IMR-90 (cell line): ENCODE data around the gene RASD2. TPM values are rescaled to one million over a fixed set of nuclear protein-coding genes. Genes with fewer than 3 reads are reported as not detected.

Source experiments
- ATAC-seq: fragments of 200-7000 bp; cut with Tn5 transposase; 2 replicates; pipeline ENCODE4 v1.9.1; 2020; ENCODE audit warnings: low read depth, mild to moderate bottlenecking, moderate library complexity
- BruUV-seq: library from RNA; stranded (reverse); fragments of 400-500 nt; replicated peaks from 2 replicates; lab custom pipeline; 2021; lab: Mats Ljungman, UMichigan
- CTCF ChIA-PET: fragments of 300-600 bp; formaldehyde crosslinking; extraction: SDS; loops from one replicate; lab custom pipeline; 2021; ENCODE audit warnings: antibody characterized with exemption; lab: Yijun Ruan, JAX
- POLR2A ChIA-PET: fragments of 300-600 bp; sonication (Branson Sonifier 250); formaldehyde crosslinking; loops from one replicate; lab custom pipeline; 2022; ENCODE audit warnings: antibody characterized with exemption; ENCODE audit not compliant: unreplicated experiment; lab: Charles Lee
- DNase-seq: peaks from one replicate; pipeline ENCODE4 v3.0.0; 2013
- H2AFZ ChIP-seq: replicated peaks from 2 replicates; pipeline ENCODE3; 2013; ENCODE audit warnings: low read length, mild to moderate bottlenecking; ENCODE audit not compliant: poor library complexity
- H2AK5ac ChIP-seq: 2 replicates; pipeline ENCODE4 v1.6.1; 2013; ENCODE audit warnings: low read depth, low read length, inconsistent platforms
- H2AK9ac ChIP-seq: replicated peaks from 2 replicates; pipeline ENCODE3; 2013; ENCODE audit warnings: mild to moderate bottlenecking, low read depth, low read length, moderate library complexity; ENCODE audit not compliant: poor library complexity
- H2BK120ac ChIP-seq: 2 replicates; pipeline ENCODE4 v1.6.1; 2013; ENCODE audit warnings: low read depth, low read length, inconsistent platforms
- H2BK15ac ChIP-seq: 3 replicates; pipeline ENCODE4 v1.6.1; 2013; ENCODE audit warnings: low read depth, low read length, inconsistent platforms
- H2BK20ac ChIP-seq: 2 replicates; pipeline ENCODE4 v1.6.1; 2013; ENCODE audit warnings: low read depth, mild to moderate bottlenecking, inconsistent platforms, low read length, moderate library complexity
- H2BK5ac ChIP-seq: 2 replicates; pipeline ENCODE4 v1.6.1; 2013; ENCODE audit warnings: mild to moderate bottlenecking, low read depth, low read length, inconsistent platforms; ENCODE audit not compliant: poor library complexity, severe bottlenecking
- H3K14ac ChIP-seq: replicated peaks from 2 replicates; pipeline ENCODE4 v1.6.1; 2013; ENCODE audit warnings: low read depth, low read length, inconsistent platforms
- H3K18ac ChIP-seq: 2 replicates; pipeline ENCODE4 v1.6.1; 2013; ENCODE audit warnings: low read depth, low read length, control low read depth
- H3K23ac ChIP-seq: 2 replicates; pipeline ENCODE4 v1.6.1; 2013; ENCODE audit warnings: low read depth, low read length, inconsistent platforms
- H3K27ac ChIP-seq: 2 replicates; pipeline ENCODE4 v1.5.1; 2013; ENCODE audit warnings: mild to moderate bottlenecking, control low read depth, low read length; ENCODE audit not compliant: insufficient read depth
- H3K27me3 ChIP-seq: 2 replicates; pipeline ENCODE4 v1.6.1; 2013; ENCODE audit warnings: low read length; ENCODE audit not compliant: control insufficient read depth, insufficient read depth
- H3K36me3 ChIP-seq: 2 replicates; pipeline ENCODE4 v1.6.1; 2013; ENCODE audit warnings: low read length, mixed read lengths; ENCODE audit not compliant: control insufficient read depth, insufficient read depth
- H3K4ac ChIP-seq: 2 replicates; pipeline ENCODE4 v1.6.1; 2013; ENCODE audit warnings: low read depth, low read length, inconsistent platforms
- H3K4me1 ChIP-seq: 2 replicates; pipeline ENCODE4 v1.6.1; 2013; ENCODE audit warnings: low read length, mixed read lengths; ENCODE audit not compliant: control insufficient read depth, insufficient read depth
- H3K4me2 ChIP-seq: 2 replicates; pipeline ENCODE4 v1.6.1; 2013; ENCODE audit warnings: low read depth, mild to moderate bottlenecking, control low read depth, low read length, moderate library complexity
- H3K4me3 ChIP-seq: 2 replicates; pipeline ENCODE4 v1.5.1; 2013; ENCODE audit warnings: low read depth, mild to moderate bottlenecking, control low read depth, low read length, moderate library complexity; ENCODE audit not compliant: insufficient read depth
- H3K56ac ChIP-seq: 2 replicates; pipeline ENCODE4 v1.6.1; 2013; ENCODE audit warnings: low read length, inconsistent platforms; ENCODE audit not compliant: insufficient read depth; ENCODE audit errors: extremely low read depth
- H3K79me1 ChIP-seq, 2 experiments: 2 replicates each; pipeline ENCODE4 v1.6.1; 2013; ENCODE audit warnings: low read length in 2 of 2, inconsistent platforms in 1 of 2, low read depth in 1 of 2
- H3K9ac ChIP-seq: 2 replicates; pipeline ENCODE4 v1.6.1; 2013; ENCODE audit warnings: low read depth, low read length, control low read depth
- H3K9me1 ChIP-seq: 2 replicates; pipeline ENCODE4 v1.6.1; 2013; ENCODE audit warnings: low read length, inconsistent platforms; ENCODE audit not compliant: insufficient read depth
- H3K9me3 ChIP-seq: 2 replicates; pipeline ENCODE4 v1.6.1; 2013; ENCODE audit warnings: low read length; ENCODE audit not compliant: control insufficient read depth, insufficient read depth
- H4K20me1 ChIP-seq: 2 replicates; pipeline ENCODE4 v1.6.1; 2013; ENCODE audit warnings: low read length, inconsistent platforms; ENCODE audit not compliant: insufficient read depth
- H4K5ac ChIP-seq: 2 replicates; pipeline ENCODE4 v1.6.1; 2013; ENCODE audit warnings: mild to moderate bottlenecking, low read depth, low read length, control low read depth
- H4K8ac ChIP-seq, 2 experiments: 2 replicates each; pipeline ENCODE4 v1.6.1; 2013; ENCODE audit warnings: low read depth in 2 of 2, low read length in 2 of 2, control low read depth in 1 of 2, inconsistent platforms in 1 of 2
- H4K91ac ChIP-seq: 2 replicates; pipeline ENCODE4 v1.6.1; 2013; ENCODE audit warnings: low read depth, low read length, inconsistent platforms; ENCODE audit not compliant: insufficient read depth
- CEBPB ChIP-seq: IDR thresholded peaks from 2 replicates; pipeline ENCODE4 v1.6.1; 2012; ENCODE audit warnings: low read depth, low read length, improper control_type of control experiment
- FOS ChIP-seq: fragments of 150-350 bp; IDR thresholded peaks from 2 replicates; pipeline ENCODE4 v1.6.1; 2016; ENCODE audit warnings: low read depth, low read length
- NFE2L2 ChIP-seq: fragments of 150-350 bp; IDR thresholded peaks from 2 replicates; pipeline ENCODE4 v1.6.1; 2016; ENCODE audit warnings: low read depth, mild to moderate bottlenecking, low read length
- POLR2A ChIP-seq: IDR thresholded peaks from 2 replicates; pipeline ENCODE4 v1.6.1; 2012; ENCODE audit warnings: mild to moderate bottlenecking, low read depth, low read length
- RAD21 ChIP-seq: IDR thresholded peaks from 2 replicates; pipeline ENCODE4 v1.6.1; 2012; ENCODE audit warnings: low read length, improper control_type of control experiment
- WGBS, 2 experiments: methylation state at CpG; one replicate each; pipeline versions ENCODE4 v1.1.5 to v1.1.7; 2013; ENCODE audit warnings: missing lambda C conversion rate in 2 of 2; ENCODE audit not compliant: insufficient read length in 1 of 2; ENCODE audit errors: extremely low coverage in 2 of 2; 5-methylcytosine and 5-hydroxymethylcytosine counted together
- dilution Hi-C: fragments of 300-500 bp; cut with HindIII; formaldehyde crosslinking; loops from one replicate; pipeline ENCODE4 v1.14.3; 2018; ENCODE audit warnings: low sequenced_read_pairs; ENCODE audit not compliant: unreplicated experiment
- in situ Hi-C: fragments of 300-500 bp; cut with MboI; formaldehyde crosslinking; loops from 3 replicates; pipeline ENCODE4 v1.14.3; 2019; ENCODE audit warnings: low sequenced_read_pairs, inconsistent platforms, mixed read lengths
- intact Hi-C: fragments of 100-400 bp; cut with micrococcal nuclease; formaldehyde crosslinking; loops from 2 replicates; pipeline ENCODE4 v1.10.0; 2022
- polyA plus RNA-seq, 3 experiments: library from polyadenylated mRNA; depleted of rRNA; stranded (reverse); fragments of >200 nt; gene quantifications; 2 replicates each; pipeline ENCODE4 v1.2.3, GENCODE V29; 2012; ENCODE audit warnings: low replicate concordance in 1 of 3
- total RNA-seq: library from RNA; depleted of rRNA; stranded (reverse); fragments of >200 nt; gene quantifications from 2 replicates; pipeline ENCODE4 v1.2.3, GENCODE V29; 2012
- TF ChIP-seq, protein P1 (sequence below): conservative IDR thresholded peaks from 2 replicates; pipeline ENCODE4 v1.5.1; 2012; ENCODE audit warnings: mild to moderate bottlenecking, low read depth, low read length, improper control_type of control experiment

Gene RASD2
- total and polyA plus RNA-seq, 2 of the 4 experiments (the other 2 are of a cell fraction) = under 0.01 to 0.32 TPM

DNA sequence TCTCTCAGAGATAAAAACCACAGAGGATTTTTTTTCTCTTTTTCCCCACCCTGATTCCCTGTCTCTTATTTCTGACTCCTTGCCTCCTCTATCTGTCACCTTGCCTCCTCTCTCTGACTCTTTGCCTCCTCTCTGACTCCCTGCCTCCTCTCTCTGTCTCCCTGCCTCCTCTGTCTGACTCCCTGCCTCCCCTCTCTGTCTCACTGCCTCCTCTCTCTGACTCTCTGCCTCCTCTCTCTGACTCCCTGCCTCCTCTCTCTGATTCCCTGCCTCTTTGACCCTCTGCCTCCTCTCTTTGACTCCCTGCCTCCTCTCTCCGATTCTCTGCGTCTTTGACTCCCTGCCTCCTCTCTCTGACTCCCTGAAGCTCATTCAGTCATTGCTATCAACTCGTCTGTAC, 3.1 kb downstream of the RASD2 start:
- no peaks in the 10 kb centered on the region for H3K9me3 ChIP-seq
- no peak overlapping the region for H3K56ac ChIP-seq
- H2BK120ac ChIP-seq = no peak overlapping the region
- no peak overlapping the region for H2BK20ac ChIP-seq
- no peaks in the 10 kb centered on the region; a peak in 1 of 4 replicates for H3K79me1 ChIP-seq
- H2BK5ac ChIP-seq = no peak overlapping the region
- no peak overlapping the region for H3K18ac ChIP-seq
- H3K27ac ChIP-seq = no peak overlapping the region
- no peak for ATAC-seq
- no peak overlapping the region for H4K5ac ChIP-seq
- dilution Hi-C loops (no loop called here), in situ Hi-C loops (no loop called here), intact Hi-C loops (no loop called here)
- H3K4me1 ChIP-seq = peaks cover 9% of the 10 kb centered on the region
- DNase-seq = no peak
- H2BK15ac ChIP-seq = no peak overlapping the region
- no peak overlapping the region for H4K91ac ChIP-seq
- WGBS, 2 experiments = 30% methylated on average over 2 of the region's 3 CpGs; no CpG with 5 or more reads in 1 of the 2 experiments
- H3K23ac ChIP-seq = no peak overlapping the region
- TF ChIP-seq RAD21 (no peak), POLR2A (no peak), CEBPB (no peak), FOS (no peak), NFE2L2 (no peak)
- TF ChIP-seq, protein P1, sequence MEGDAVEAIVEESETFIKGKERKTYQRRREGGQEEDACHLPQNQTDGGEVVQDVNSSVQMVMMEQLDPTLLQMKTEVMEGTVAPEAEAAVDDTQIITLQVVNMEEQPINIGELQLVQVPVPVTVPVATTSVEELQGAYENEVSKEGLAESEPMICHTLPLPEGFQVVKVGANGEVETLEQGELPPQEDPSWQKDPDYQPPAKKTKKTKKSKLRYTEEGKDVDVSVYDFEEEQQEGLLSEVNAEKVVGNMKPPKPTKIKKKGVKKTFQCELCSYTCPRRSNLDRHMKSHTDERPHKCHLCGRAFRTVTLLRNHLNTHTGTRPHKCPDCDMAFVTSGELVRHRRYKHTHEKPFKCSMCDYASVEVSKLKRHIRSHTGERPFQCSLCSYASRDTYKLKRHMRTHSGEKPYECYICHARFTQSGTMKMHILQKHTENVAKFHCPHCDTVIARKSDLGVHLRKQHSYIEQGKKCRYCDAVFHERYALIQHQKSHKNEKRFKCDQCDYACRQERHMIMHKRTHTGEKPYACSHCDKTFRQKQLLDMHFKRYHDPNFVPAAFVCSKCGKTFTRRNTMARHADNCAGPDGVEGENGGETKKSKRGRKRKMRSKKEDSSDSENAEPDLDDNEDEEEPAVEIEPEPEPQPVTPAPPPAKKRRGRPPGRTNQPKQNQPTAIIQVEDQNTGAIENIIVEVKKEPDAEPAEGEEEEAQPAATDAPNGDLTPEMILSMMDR = no peak
- peaks cover 1% of the 10 kb centered on the region; the same call in 1 of the 2 replicates for H3K36me3 ChIP-seq
- no peak overlapping the region for H4K8ac ChIP-seq
- H4K20me1 ChIP-seq = 0 out of 2 replicates have a peak, but pooled peaks cover 5% of the 10 kb centered on the region
- H3K4me2 ChIP-seq = no peak overlapping the region
- H3K9ac ChIP-seq = no peak overlapping the region
- H3K4me3 ChIP-seq = no peak overlapping the region
- no peak overlapping the region for H3K14ac ChIP-seq
- ChIA-PET CTCF (no interaction called here), POLR2A (no interaction called here)
- no peak overlapping the region for H2AFZ ChIP-seq
- no peaks in the 10 kb centered on the region for H3K27me3 ChIP-seq
- H3K9me1 ChIP-seq = peaks cover 3% of the 10 kb centered on the region; the same call in 1 of the 2 replicates
- no TSS peak for BruUV-seq
- peak overlapping the region; percentile 30; the same call in 1 of the 2 replicates for H2AK5ac ChIP-seq
- no peak overlapping the region for H2AK9ac ChIP-seq
- no peak overlapping the region for H3K4ac ChIP-seq
